ENCODE data around the gene MC1R.

The MC1R gene

GRCh38 chr16:89880477-89881367 is 37.9 kb upstream of the MC1R start:
- no peak for DNase-seq (ENCODE audit: low spot score)
- TF ChIP-seq, protein P1, sequence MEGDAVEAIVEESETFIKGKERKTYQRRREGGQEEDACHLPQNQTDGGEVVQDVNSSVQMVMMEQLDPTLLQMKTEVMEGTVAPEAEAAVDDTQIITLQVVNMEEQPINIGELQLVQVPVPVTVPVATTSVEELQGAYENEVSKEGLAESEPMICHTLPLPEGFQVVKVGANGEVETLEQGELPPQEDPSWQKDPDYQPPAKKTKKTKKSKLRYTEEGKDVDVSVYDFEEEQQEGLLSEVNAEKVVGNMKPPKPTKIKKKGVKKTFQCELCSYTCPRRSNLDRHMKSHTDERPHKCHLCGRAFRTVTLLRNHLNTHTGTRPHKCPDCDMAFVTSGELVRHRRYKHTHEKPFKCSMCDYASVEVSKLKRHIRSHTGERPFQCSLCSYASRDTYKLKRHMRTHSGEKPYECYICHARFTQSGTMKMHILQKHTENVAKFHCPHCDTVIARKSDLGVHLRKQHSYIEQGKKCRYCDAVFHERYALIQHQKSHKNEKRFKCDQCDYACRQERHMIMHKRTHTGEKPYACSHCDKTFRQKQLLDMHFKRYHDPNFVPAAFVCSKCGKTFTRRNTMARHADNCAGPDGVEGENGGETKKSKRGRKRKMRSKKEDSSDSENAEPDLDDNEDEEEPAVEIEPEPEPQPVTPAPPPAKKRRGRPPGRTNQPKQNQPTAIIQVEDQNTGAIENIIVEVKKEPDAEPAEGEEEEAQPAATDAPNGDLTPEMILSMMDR (IDR thresholded peaks at IDR 0.05; ENCODE audit: extremely low read depth, insufficient read depth, missing control alignments) = no peak
- in situ Hi-C loops (cut with MboI; ENCODE audit: low pct_unique_long_range_greater_than_20kb, low sequenced_read_pairs, unreplicated experiment) = no loop called here

GRCh38 chr16:89881368-89881730 is 37.3 kb upstream of the MC1R start:
- no peak for DNase-seq (ENCODE audit: low spot score)
- in situ Hi-C loops (cut with MboI; ENCODE audit: low pct_unique_long_range_greater_than_20kb, low sequenced_read_pairs, unreplicated experiment) = no loop called here
- TF ChIP-seq, protein P1 (IDR thresholded peaks at IDR 0.05; ENCODE audit: extremely low read depth, insufficient read depth, missing control alignments) = no peak

GRCh38 chr16:89883346-89884040 is 35.2 kb upstream of the MC1R start:
- TF ChIP-seq, protein P1 (IDR thresholded peaks at IDR 0.05; ENCODE audit: extremely low read depth, insufficient read depth, missing control alignments) = no peak
- in situ Hi-C loops (cut with MboI; ENCODE audit: low pct_unique_long_range_greater_than_20kb, low sequenced_read_pairs, unreplicated experiment) = no loop called here
- DNase-seq (ENCODE audit: low spot score) = no peak

- in situ Hi-C loops (cut with MboI; ENCODE audit: low pct_unique_long_range_greater_than_20kb, low sequenced_read_pairs, unreplicated experiment) = no loop called here
- no peak for DNase-seq (ENCODE audit: low spot score)
- TF ChIP-seq, protein P1 (IDR thresholded peaks at IDR 0.05; ENCODE audit: extremely low read depth, insufficient read depth, missing control alignments) = no peak
Observed at GRCh38 chr16:89884041-89884421, 34.6 kb upstream of the MC1R start.

DNA sequence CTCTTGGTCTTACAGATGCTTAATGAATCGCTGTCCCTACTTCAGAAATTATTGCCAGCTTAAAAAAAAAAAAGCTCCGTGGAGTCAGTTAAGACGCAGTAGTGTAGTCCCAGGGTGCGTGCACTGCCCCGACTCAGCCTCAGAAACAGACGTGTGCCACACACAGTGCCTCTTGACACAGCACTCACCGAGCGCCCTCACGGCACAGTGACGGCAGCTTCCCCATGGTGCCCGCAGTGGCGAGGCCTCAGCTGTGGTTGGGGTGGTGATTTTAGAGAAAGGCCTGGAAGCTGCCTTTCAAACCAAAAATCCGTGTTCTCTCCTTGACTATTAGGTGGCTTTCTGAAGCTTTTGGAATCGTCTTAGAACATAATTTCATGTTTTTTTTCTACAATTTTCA is 31.4 kb upstream of the MC1R start:
- no peak for DNase-seq (ENCODE audit: low spot score)
- in situ Hi-C loops (cut with MboI; ENCODE audit: low pct_unique_long_range_greater_than_20kb, low sequenced_read_pairs, unreplicated experiment) = no loop called here
- TF ChIP-seq, protein P1 (IDR thresholded peaks at IDR 0.05; ENCODE audit: extremely low read depth, insufficient read depth, missing control alignments) = no peak

- TF ChIP-seq, protein P1 (IDR thresholded peaks at IDR 0.05; ENCODE audit: extremely low read depth, insufficient read depth, missing control alignments) = no peak
- DNase-seq (ENCODE audit: low spot score) = no peak
- in situ Hi-C loops (cut with MboI; ENCODE audit: low pct_unique_long_range_greater_than_20kb, low sequenced_read_pairs, unreplicated experiment) = no loop called here
Observed at GRCh38 chr16:89890200-89890599, 28.5 kb upstream of the MC1R start.

All from GM13977 (cell line).